H1 (cell line): ENCODE results near the gene OSBPL2. TPM values are rescaled to one million over a fixed set of nuclear protein-coding genes. Genes with fewer than 3 reads are reported as not detected.

ENCODE experiments used
- CTCF ChIA-PET: fragments of 300-600 bp; sonication (Branson Sonifier 250); formaldehyde crosslinking; loops from one replicate; lab custom pipeline; 2021; ENCODE audit not compliant: partially characterized antibody; lab: Charles Lee
- POLR2A ChIA-PET: fragments of 300-600 bp; sonication (Branson Sonifier 250); formaldehyde crosslinking; loops from one replicate; lab custom pipeline; 2021; ENCODE audit warnings: inconsistent platforms; ENCODE audit not compliant: partially characterized antibody; lab: Charles Lee
- DNase-seq, 2 experiments: peaks; one replicate each; pipeline versions ENCODE4 v3.0.0 to v3.0.0-alpha.2; 2010 to 2022; ENCODE audit warnings: low spot score in 2 of 2, low read depth in 1 of 2, mixed read lengths in 1 of 2
- FAIRE-seq: peaks from 2 replicates; lab custom pipeline; 2011; peaks lifted over from hg19 to GRCh38; lab: Jason Lieb, UNC
- H2AFZ ChIP-seq: 2 replicates; pipeline ENCODE4 v1.8.1; 2012; ENCODE audit warnings: low read length, inconsistent platforms
- H2AK5ac ChIP-seq: 2 replicates; pipeline ENCODE4 v1.6.1; 2013; ENCODE audit warnings: low read depth, low read length
- H2BK120ac ChIP-seq: replicated peaks from 2 replicates; pipeline ENCODE3; 2013; ENCODE audit warnings: low read depth, low read length, inconsistent platforms
- H2BK12ac ChIP-seq: 2 replicates; pipeline ENCODE4 v1.6.1; 2013; ENCODE audit warnings: low read depth, low read length
- H2BK15ac ChIP-seq: 2 replicates; pipeline ENCODE4 v1.6.1; 2013; ENCODE audit warnings: low read length
- H2BK20ac ChIP-seq: 2 replicates; pipeline ENCODE4 v1.6.1; 2013; ENCODE audit warnings: low read length
- H2BK5ac ChIP-seq: 2 replicates; pipeline ENCODE4 v1.6.1; 2013; ENCODE audit warnings: low read depth, low read length
- H3K14ac ChIP-seq: 2 replicates; pipeline ENCODE4 v1.6.1; 2013; ENCODE audit warnings: inconsistent platforms; ENCODE audit not compliant: insufficient read length
- H3K18ac ChIP-seq: 2 replicates; pipeline ENCODE4 v1.6.1; 2013; ENCODE audit warnings: low read length; ENCODE audit errors: extremely low read depth
- H3K23ac ChIP-seq: 2 replicates; pipeline ENCODE4 v1.6.1; 2013; ENCODE audit warnings: inconsistent platforms; ENCODE audit not compliant: insufficient read length
- H3K23me2 ChIP-seq: 2 replicates; pipeline ENCODE4 v1.6.1; 2013; ENCODE audit warnings: low read depth, low read length
- H3K27ac ChIP-seq: 2 replicates; pipeline ENCODE4 v1.6.1; 2011; ENCODE audit warnings: low read depth, low read length, inconsistent platforms
- H3K27me3 ChIP-seq, 4 experiments: replicated peaks in 1 of 4; 1 replicate in 1 of 4; 2 replicates in 3 of 4; pipeline versions ENCODE4 v1.6.1 to v1.8.1; 2011 to 2013; ENCODE audit warnings: low read length in 3 of 4, mild to moderate bottlenecking in 3 of 4, inconsistent platforms in 2 of 4, mixed read lengths in 2 of 4, moderate library complexity in 1 of 4; ENCODE audit not compliant: control insufficient read depth in 3 of 4, insufficient read depth in 3 of 4; ENCODE audit errors: extremely low read depth in 1 of 4
- H3K36me3 ChIP-seq, 4 experiments: 2 replicates each; pipeline versions ENCODE4 v1.6.1 to v1.8.1; 2011 to 2013; ENCODE audit warnings: mild to moderate bottlenecking in 4 of 4, low read length in 3 of 4, moderate library complexity in 2 of 4, control low read depth in 1 of 4, inconsistent platforms in 1 of 4; ENCODE audit not compliant: insufficient read depth in 4 of 4, control insufficient read depth in 2 of 4
- H3K4ac ChIP-seq: replicated peaks from 2 replicates; pipeline ENCODE3; 2013; ENCODE audit warnings: low read length, low read depth, mixed read lengths, inconsistent platforms; ENCODE audit not compliant: insufficient read length
- H3K4me1 ChIP-seq, 4 experiments: replicated peaks in 1 of 4; 1 replicate in 1 of 4; 2 replicates in 3 of 4; pipeline versions ENCODE4 v1.6.1 to v1.8.1; 2011 to 2013; ENCODE audit warnings: low read length in 3 of 4, inconsistent platforms in 2 of 4, mixed read lengths in 1 of 4; ENCODE audit not compliant: insufficient read depth in 4 of 4, control insufficient read depth in 3 of 4
- H3K4me2 ChIP-seq, 2 experiments: 2 replicates each; pipeline versions ENCODE4 v1.6.1 to v1.8.1; 2011 to 2013; ENCODE audit warnings: low read depth in 2 of 2, low read length in 2 of 2, control low read depth in 1 of 2, inconsistent platforms in 1 of 2, mild to moderate bottlenecking in 1 of 2; ENCODE audit not compliant: insufficient read depth in 1 of 2
- H3K4me3 ChIP-seq, 4 experiments: fragments of 200-600, 300-600 bp in 1 of 4; sonication (generic), shearing (Covaris generic), sonication (Bioruptor Twin) in 1 of 4; 2 replicates each; pipeline versions ENCODE4 v1.5.1 to v1.8.1; 2011 to 2016; ENCODE audit warnings: low read length in 4 of 4, low read depth in 3 of 4, control low read depth in 2 of 4, inconsistent platforms in 2 of 4, mild to moderate bottlenecking in 2 of 4, mixed read lengths in 1 of 4, moderate library complexity in 1 of 4; ENCODE audit not compliant: insufficient read depth in 2 of 4; ENCODE audit errors: extremely low read depth in 1 of 4
- H3K56ac ChIP-seq: replicated peaks from 2 replicates; pipeline ENCODE3; 2013; ENCODE audit warnings: low read depth, mild to moderate bottlenecking, mixed read lengths, low read length, inconsistent platforms; ENCODE audit not compliant: insufficient read length
- H3K79me1 ChIP-seq: 2 replicates; pipeline ENCODE4 v1.6.1; 2013; ENCODE audit warnings: low read depth, low read length, control low read depth
- H3K79me2 ChIP-seq, 2 experiments: 2 replicates each; pipeline versions ENCODE4 v1.6.1 to v1.8.1; 2012 to 2013; ENCODE audit warnings: low read length in 2 of 2, mild to moderate bottlenecking in 2 of 2, inconsistent platforms in 1 of 2; ENCODE audit not compliant: insufficient read depth in 2 of 2, control insufficient read depth in 1 of 2
- H3K9ac ChIP-seq, 4 experiments: replicated peaks in 1 of 4; 1 replicate in 1 of 4; 2 replicates in 3 of 4; pipeline versions ENCODE4 v1.6.1 to v1.8.1; 2011 to 2013; ENCODE audit warnings: low read depth in 3 of 4, low read length in 3 of 4, control low read depth in 2 of 4, mild to moderate bottlenecking in 2 of 4, moderate library complexity in 2 of 4, inconsistent platforms in 1 of 4; ENCODE audit errors: extremely low read depth in 1 of 4
- H3K9me3 ChIP-seq, 2 experiments: 2 replicates each; pipeline versions ENCODE4 v1.6.1 to v1.8.1; 2012 to 2013; ENCODE audit warnings: mild to moderate bottlenecking in 2 of 2, moderate library complexity in 2 of 2, control low read depth in 1 of 2, inconsistent platforms in 1 of 2, low read depth in 1 of 2, low read length in 1 of 2, mixed read lengths in 1 of 2; ENCODE audit not compliant: insufficient read depth in 2 of 2
- H4K20me1 ChIP-seq, 2 experiments: replicated peaks in 1 of 2; 2 replicates each; pipeline versions ENCODE3 to v1.8.1; 2011 to 2013; ENCODE audit warnings: inconsistent platforms in 2 of 2, low read length in 2 of 2, mild to moderate bottlenecking in 1 of 2; ENCODE audit not compliant: insufficient read depth in 2 of 2, control insufficient read depth in 1 of 2
- H4K5ac ChIP-seq: 2 replicates; pipeline ENCODE4 v1.6.1; 2013; ENCODE audit warnings: low read length, low read depth, mixed read lengths, inconsistent platforms; ENCODE audit not compliant: insufficient read length
- H4K8ac ChIP-seq: 2 replicates; pipeline ENCODE4 v1.8.0; 2013; ENCODE audit warnings: mild to moderate bottlenecking, moderate library complexity, low read length, inconsistent platforms; ENCODE audit not compliant: insufficient read depth; ENCODE audit errors: extremely low read depth
- H4K91ac ChIP-seq: replicated peaks from 2 replicates; pipeline ENCODE3; 2013; ENCODE audit warnings: low read length, mixed read lengths, inconsistent platforms; ENCODE audit not compliant: insufficient read length
- EZH2 ChIP-seq: fragments of 200-600 bp; sonication (generic); IDR thresholded peaks from 2 replicates; pipeline ENCODE4 v1.7.1; 2012; ENCODE audit warnings: low read depth, mild to moderate bottlenecking, moderate library complexity, low read length, inconsistent platforms; ENCODE audit not compliant: severe bottlenecking
- FOSL1 ChIP-seq: IDR thresholded peaks from 2 replicates; pipeline ENCODE4 v1.6.1; 2011; ENCODE audit warnings: mild to moderate bottlenecking, low read depth, low read length, moderate library complexity; ENCODE audit not compliant: insufficient read depth
- GABPA ChIP-seq: IDR thresholded peaks from 2 replicates; pipeline ENCODE4 v1.6.1; 2011; ENCODE audit warnings: mild to moderate bottlenecking, low read length, moderate library complexity, borderline replicate concordance; ENCODE audit not compliant: insufficient read depth
- KDM4A ChIP-seq: IDR thresholded peaks from one replicate; pipeline ENCODE4 v1.7.1; 2012; ENCODE audit warnings: low read depth, mild to moderate bottlenecking, moderate library complexity, low read length, inconsistent platforms; ENCODE audit not compliant: severe bottlenecking
- PHF8 ChIP-seq: fragments of 200-600 bp; sonication (generic); conservative IDR thresholded peaks from 2 replicates; pipeline ENCODE4 v1.7.1; 2012; ENCODE audit warnings: low read depth, mild to moderate bottlenecking, inconsistent platforms, low read length, moderate library complexity
- RAD21 ChIP-seq, 2 experiments: IDR thresholded peaks in 1 of 2; conservative IDR thresholded peaks in 1 of 2; 2 replicates each; pipeline ENCODE4 v1.6.1; 2011; ENCODE audit warnings: low read depth in 2 of 2, low read length in 2 of 2, improper control_type of control experiment in 1 of 2, inconsistent platforms in 1 of 2, mild to moderate bottlenecking in 1 of 2, moderate library complexity in 1 of 2
- SP1 ChIP-seq: IDR thresholded peaks from 2 replicates; pipeline ENCODE4 v1.6.1; 2011; ENCODE audit warnings: low read depth, low read length
- TAF1 ChIP-seq: IDR thresholded peaks from 2 replicates; pipeline ENCODE4 v1.6.1; 2011; ENCODE audit warnings: mild to moderate bottlenecking, low read depth, low read length
- WGBS, 2 experiments: shearing (Covaris generic) in 1 of 2; methylation state at CpG; one replicate each; pipeline versions ENCODE4 v1.1.6 to v1.1.7; 2013 to 2015; ENCODE audit warnings: low lambda C conversion rate in 2 of 2, mixed read lengths in 2 of 2, inconsistent platforms in 1 of 2, low coverage in 1 of 2, missing lambda C conversion rate in 1 of 2; ENCODE audit not compliant: insufficient replicate concordance in 2 of 2, insufficient coverage in 1 of 2, insufficient read length in 1 of 2; ENCODE audit errors: extremely low coverage in 1 of 2, missing lambda C conversion rate in 1 of 2; 5-methylcytosine and 5-hydroxymethylcytosine counted together
- polyA plus RNA-seq, 7 experiments: library from polyadenylated mRNA; depleted of rRNA in 3 of 7; stranded (reverse) in 5 of 7; unstranded in 2 of 7; fragments of >200 nt in 5 of 7; fragments of 200-250 nt in 2 of 7; gene quantifications; 1 replicate in 5 of 7; 2 replicates in 1 of 7; 4 replicates in 1 of 7; pipeline versions ENCODE4 v1.2.1 to v1.2.3, GENCODE V29; 2011 to 2013; ENCODE audit warnings: missing spikeins in 2 of 7, mixed read lengths in 2 of 7
- total RNA-seq: library from RNA; stranded (reverse); fragmentation: NEBNext Ultra II Directional; extraction: Animal tissue kit (Norgen Biotek cat#: 25700); gene quantifications from 2 replicates; pipeline ENCODE4 v1.2.1, GENCODE V29; 2021

Gene OSBPL2
- total and polyA plus RNA-seq, 2 of the 8 experiments (the other 6 are each of a cell fraction or from before 2014, with no cell fraction given): 11.7 to 42.4 TPM

DNA sequence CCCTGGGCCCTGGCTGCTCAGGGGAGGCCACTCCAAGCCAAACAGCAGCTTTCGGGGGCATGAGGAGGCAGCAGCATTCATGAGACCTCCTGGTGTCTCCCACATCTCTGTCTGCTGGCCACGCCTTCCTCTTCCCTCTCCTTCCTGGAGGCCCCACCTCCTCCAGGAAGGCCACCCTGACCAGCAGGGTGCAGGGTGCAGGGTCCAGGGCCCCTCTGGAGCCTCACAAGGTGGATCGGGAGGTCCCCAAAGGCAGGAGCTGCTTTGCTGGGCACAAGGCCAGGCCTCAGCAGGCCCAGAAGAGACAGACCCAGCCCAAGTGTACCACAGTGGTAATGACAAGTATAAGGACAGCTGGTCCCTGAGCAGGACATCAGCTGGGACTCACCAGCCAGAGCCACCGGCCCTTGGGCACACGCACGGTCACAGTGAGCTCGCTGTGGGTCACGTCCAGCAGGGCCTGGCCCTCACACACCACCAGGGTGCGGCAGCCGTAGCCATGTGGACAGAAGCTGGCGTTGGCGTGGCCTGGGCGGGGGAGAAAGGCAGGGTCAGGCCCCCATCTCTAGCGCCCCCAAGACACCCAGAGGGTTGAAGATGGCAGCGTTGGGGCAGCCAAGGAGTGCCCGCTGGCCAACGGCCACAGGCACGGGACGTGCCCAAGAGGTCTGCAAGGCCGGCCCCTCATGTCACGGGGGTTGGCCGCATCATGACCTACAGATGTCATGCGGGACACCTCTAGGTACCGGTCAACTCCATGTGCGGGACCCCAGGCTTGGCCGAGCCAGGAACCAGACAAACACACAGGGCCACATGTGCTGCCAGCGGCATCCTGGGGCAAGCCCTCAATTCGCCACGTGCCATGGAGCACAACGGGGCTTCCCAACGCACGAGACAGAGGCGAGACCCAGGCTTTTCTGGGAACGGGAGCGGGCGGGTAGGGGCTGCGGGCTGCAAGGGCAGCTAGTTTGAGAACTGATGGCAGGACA lies 91.4 kb downstream of the OSBPL2 start:
- ChIA-PET CTCF (interaction anchor here (0.7 to 4.0 kb wide), 10 partner anchors 10 to 75 kb away, joined by 3 to 22 read pairs (median 3); no protein-coding TSS in a partner anchor), POLR2A (interaction anchor here (0.9 to 13.3 kb wide), 14 partner anchors 9 to 64 kb away, joined by 3 to 151 read pairs (median 4); partner anchors contain the start of gene ADRM1)
- Histone ChIP-seq H3K4me3 (no peak overlapping the region), H3K27me3 (no peaks in the 10 kb centered on the region), H2BK12ac (no peak overlapping the region), H4K20me1 (peaks cover 0 to 21% of the 10 kb centered on the region in 2 experiments), H3K9me3 (no peaks in the 10 kb centered on the region; a peak in 1 of 4 replicates), H2BK15ac (no peak overlapping the region), H3K9ac (no peak overlapping the region), H3K4ac (no peak overlapping the region), H3K79me2 (no peaks in the 10 kb centered on the region), H3K14ac (no peak overlapping the region), H2BK5ac (no peak overlapping the region), H3K36me3 (peaks cover 38 to 93% (median 74%) of the 10 kb centered on the region in 4 experiments), H2AK5ac (no peak overlapping the region), H2AFZ (no peak overlapping the region), H3K23ac (no peak overlapping the region), H3K27ac (no peak overlapping the region), H2BK20ac (no peak overlapping the region), H3K4me2 (no peak overlapping the region), H3K18ac (no peak overlapping the region), H3K79me1 (no peaks in the 10 kb centered on the region), H2BK120ac (no peak overlapping the region), H4K91ac (no peak overlapping the region), H4K8ac (peak overlapping the region; percentile 79; the same call in 1 of the 2 replicates), H4K5ac (no peak overlapping the region), H3K23me2 (no peaks in the 10 kb centered on the region), H3K56ac (no peak overlapping the region), H3K4me1 (no peaks in the 10 kb centered on the region)
- no peak for DNase-seq
- no peak for FAIRE-seq
- WGBS, 2 experiments: 95% methylated on average over 36 of the region's 37 CpGs; no CpG with 5 or more reads in 1 of the 2 experiments
- TF ChIP-seq PHF8: no peak
- no peak for TF ChIP-seq EZH2
- TF ChIP-seq SP1: no peak
- no peak for TF ChIP-seq FOSL1
- no peak for TF ChIP-seq KDM4A
- no peak for TF ChIP-seq GABPA
- no peak for TF ChIP-seq RAD21 (IDR thresholded peaks at IDR 0.05 in 1 of 2, conservative IDR thresholded peaks at IDR 0.05 in 1 of 2; ENCODE audit: low read depth in 2 of 2, low read length in 2 of 2)
- TF ChIP-seq TAF1: no peak
